ENCODE data around the gene CLASP1.

GRCh38 chr2:121294881-121295840 lies 354.1 kb downstream of the CLASP1 start:
- TF ChIP-seq POLR2A (IDR thresholded peaks at IDR 0.05; ENCODE audit: control extremely low read depth in 1 of 2, low read depth in 2 of 2, low read length in 2 of 2) (no peak), POLR2AphosphoS5 (IDR thresholded peaks at IDR 0.05; ENCODE audit: low read depth, low read length) (no peak), KDM1A (IDR thresholded peaks at IDR 0.05; ENCODE audit: borderline replicate concordance, low read length) (no peak), CHD2 (IDR thresholded peaks at IDR 0.05; ENCODE audit: low read length) (no peak), ATF3 (IDR thresholded peaks at IDR 0.05; ENCODE audit: insufficient read depth, low read depth, low read length) (no peak), TCF12 (IDR thresholded peaks at IDR 0.05; ENCODE audit: low read depth, low read length) (no peak)

All from H1 (cell line).